Neural cell (in vitro differentiated cells): ENCODE results near the gene PBX3. TPM values are rescaled to one million over a fixed set of nuclear protein-coding genes. Genes with fewer than 3 reads are reported as not detected.

ENCODE experiments used
- H2AFZ ChIP-seq: fragments of 200-600, 300-800 bp; sonication (generic), shearing (Covaris generic); 2 replicates; pipeline ENCODE4 v1.6.0; 2014; ENCODE audit warnings: low read depth, mild to moderate bottlenecking, antibody characterized with exemption, low read length, moderate library complexity
- H3F3A ChIP-seq: fragments of 200-600 bp; shearing (Covaris generic); 2 replicates; pipeline ENCODE4 v1.6.1; 2016; ENCODE audit warnings: mild to moderate bottlenecking, moderate library complexity, mixed read lengths, antibody characterized with exemption, low read length; ENCODE audit not compliant: insufficient read depth, poor library complexity, severe bottlenecking
- H3K27ac ChIP-seq: fragments of 200-600, 300-800 bp; sonication (generic), shearing (Covaris generic); 2 replicates; pipeline ENCODE4 v1.5.1; 2014; ENCODE audit warnings: mild to moderate bottlenecking, low read length, moderate library complexity
- H3K27me3 ChIP-seq: fragments of 300-800, 200-600 bp; sonication (generic), shearing (Covaris generic); 2 replicates; pipeline ENCODE4 v1.6.0; 2014; ENCODE audit warnings: mild to moderate bottlenecking, low read depth, low read length, moderate library complexity; ENCODE audit not compliant: insufficient read depth
- H3K36me3 ChIP-seq: fragments of 300-800, 200-600 bp; sonication (generic), shearing (Covaris generic); 2 replicates; pipeline ENCODE4 v1.5.1; 2014; ENCODE audit warnings: mild to moderate bottlenecking, antibody characterized with exemption, low read length, moderate library complexity; ENCODE audit not compliant: insufficient read depth
- H3K4me2 ChIP-seq: fragments of 300-800, 200-600 bp; sonication (generic), shearing (Covaris generic); 2 replicates; pipeline ENCODE4 v1.6.0; 2014; ENCODE audit warnings: mild to moderate bottlenecking, low read length
- H3K4me3 ChIP-seq: fragments of 300-800, 200-600 bp; sonication (generic), shearing (Covaris generic); 2 replicates; pipeline ENCODE4 v1.5.1; 2014; ENCODE audit warnings: mild to moderate bottlenecking, low read length, moderate library complexity
- H3K79me2 ChIP-seq: fragments of 200-600 bp; shearing (Covaris generic); replicated peaks from 2 replicates; pipeline ENCODE4 v1.6.0; 2014; ENCODE audit warnings: mild to moderate bottlenecking, low read length, moderate library complexity; ENCODE audit not compliant: insufficient read depth
- H3K9ac ChIP-seq: fragments of 300-800, 200-600 bp; sonication (generic), shearing (Covaris generic); 2 replicates; pipeline ENCODE4 v1.6.1; 2016; ENCODE audit warnings: mild to moderate bottlenecking, low read length, mixed read lengths
- H3K9me2 ChIP-seq: fragments of 200-600 bp; shearing (Covaris generic); 2 replicates; pipeline ENCODE4 v1.6.1; 2016; ENCODE audit warnings: mild to moderate bottlenecking, low read length, mixed read lengths; ENCODE audit not compliant: insufficient read depth
- H3K9me3 ChIP-seq: fragments of 200-600, 300-800 bp; sonication (generic), shearing (Covaris generic); 2 replicates; pipeline ENCODE4 v1.6.1; 2016; ENCODE audit warnings: mild to moderate bottlenecking, mixed run types, low read length, moderate library complexity, mixed read lengths
- H4K20me1 ChIP-seq: fragments of 200-600 bp; shearing (Covaris generic); 2 replicates; pipeline ENCODE4 v1.6.1; 2016; ENCODE audit warnings: mild to moderate bottlenecking, mixed run types; ENCODE audit not compliant: insufficient read depth
- EP300 ChIP-seq: fragments of 450-650 bp; conservative IDR thresholded peaks from 2 replicates; pipeline ENCODE4 v1.6.1; 2014; ENCODE audit warnings: antibody characterized with exemption, mild to moderate bottlenecking, moderate library complexity; ENCODE audit not compliant: poor library complexity, severe bottlenecking
- EZH2 ChIP-seq: fragments of 200-600, 300-800 bp; shearing (Covaris generic), sonication (generic); IDR thresholded peaks from 2 replicates; pipeline ENCODE4 v1.6.1; 2014; ENCODE audit warnings: antibody characterized with exemption, low read length, borderline replicate concordance, mild to moderate bottlenecking; ENCODE audit not compliant: insufficient read depth, poor library complexity, severe bottlenecking
- MXI1 ChIP-seq: fragments of 450-650 bp; conservative IDR thresholded peaks from 2 replicates; pipeline ENCODE4 v1.6.1; 2014; ENCODE audit warnings: antibody characterized with exemption, mild to moderate bottlenecking; ENCODE audit not compliant: poor library complexity, severe bottlenecking
- POLR2AphosphoS5 ChIP-seq: IDR thresholded peaks from 2 replicates; pipeline ENCODE4 v1.6.1; 2012
- RAD21 ChIP-seq: fragments of 450-650 bp; conservative IDR thresholded peaks from 2 replicates; pipeline ENCODE4 v1.6.1; 2014; ENCODE audit warnings: antibody characterized with exemption, mild to moderate bottlenecking, moderate library complexity
- SMC3 ChIP-seq: fragments of 450-650 bp; conservative IDR thresholded peaks from 2 replicates; pipeline ENCODE4 v1.6.1; 2014; ENCODE audit warnings: antibody characterized with exemption, mild to moderate bottlenecking, moderate library complexity; ENCODE audit not compliant: poor library complexity
- TAF1 ChIP-seq: IDR thresholded peaks from 2 replicates; pipeline ENCODE4 v1.6.1; 2012; ENCODE audit warnings: low read depth
- polyA plus RNA-seq: library from polyadenylated mRNA; depleted of rRNA; stranded (reverse); fragments of >200 nt; gene quantifications from 2 replicates; pipeline ENCODE4 v1.2.3, GENCODE V29; 2014
- TF ChIP-seq, protein P1 (sequence below): IDR thresholded peaks from 2 replicates; pipeline ENCODE4 v1.6.1; 2012; ENCODE audit warnings: borderline replicate concordance
- TF ChIP-seq, protein P2 (sequence below): fragments of 450-650 bp; IDR thresholded peaks from 2 replicates; pipeline ENCODE4 v1.5.1; 2014; ENCODE audit warnings: antibody characterized with exemption, mild to moderate bottlenecking, moderate library complexity; ENCODE audit not compliant: poor library complexity, severe bottlenecking

The PBX3 gene
- polyA plus RNA-seq, 1 donor from 2014 or later, result 398 TPM

DNA sequence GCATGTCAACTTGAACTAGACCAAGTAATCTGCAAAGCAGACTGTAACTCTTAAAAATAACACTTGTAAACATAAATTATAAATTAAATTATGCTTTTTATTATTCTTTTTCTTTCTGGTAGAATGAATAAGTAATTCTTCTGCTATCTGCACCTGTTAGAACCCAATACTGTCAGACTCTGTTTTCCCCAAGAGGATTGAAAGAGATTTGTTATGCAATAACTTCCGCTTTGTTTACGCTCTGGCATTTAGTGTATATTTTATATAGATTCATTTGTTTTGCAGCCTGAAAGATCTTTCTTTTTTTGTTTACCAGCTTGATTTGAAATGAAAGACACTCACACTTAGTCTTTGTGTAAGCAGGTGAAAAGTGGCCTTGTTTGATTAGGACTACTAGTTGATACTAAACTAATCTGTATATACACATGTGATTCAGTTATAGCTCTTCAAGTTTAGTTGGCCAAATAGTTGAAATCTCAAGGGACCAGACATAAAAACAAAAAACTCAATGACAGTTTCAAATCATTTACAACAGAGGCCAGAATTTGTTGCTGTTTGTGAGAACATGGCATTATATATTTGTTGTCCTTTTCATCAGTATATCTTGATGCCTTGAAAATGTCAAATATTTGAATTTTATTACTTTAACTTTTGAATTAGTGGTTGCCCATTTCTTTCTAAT, 155.8 kb downstream of the PBX3 start:
- Histone ChIP-seq H3K79me2 (peaks cover 97% of the 10 kb centered on the region), H2AFZ (no peak overlapping the region), H4K20me1 (no peaks in the 10 kb centered on the region), H3K9ac (no peak overlapping the region), H3K4me2 (peak overlapping the region; percentile 5), H3K27ac (peak overlapping the region; percentile 9), H3K36me3 (no peaks in the 10 kb centered on the region), H3F3A (peaks cover 4% of the 10 kb centered on the region), H3K9me3 (no peaks in the 10 kb centered on the region), H3K9me2 (no peaks in the 10 kb centered on the region), H3K4me3 (no peak overlapping the region), H3K27me3 (no peaks in the 10 kb centered on the region)
- TF ChIP-seq EP300 (no peak), SMC3 (no peak), TAF1 (no peak), POLR2AphosphoS5 (no peak), MXI1 (no peak), RAD21 (no peak)
- TF ChIP-seq, protein P1, sequence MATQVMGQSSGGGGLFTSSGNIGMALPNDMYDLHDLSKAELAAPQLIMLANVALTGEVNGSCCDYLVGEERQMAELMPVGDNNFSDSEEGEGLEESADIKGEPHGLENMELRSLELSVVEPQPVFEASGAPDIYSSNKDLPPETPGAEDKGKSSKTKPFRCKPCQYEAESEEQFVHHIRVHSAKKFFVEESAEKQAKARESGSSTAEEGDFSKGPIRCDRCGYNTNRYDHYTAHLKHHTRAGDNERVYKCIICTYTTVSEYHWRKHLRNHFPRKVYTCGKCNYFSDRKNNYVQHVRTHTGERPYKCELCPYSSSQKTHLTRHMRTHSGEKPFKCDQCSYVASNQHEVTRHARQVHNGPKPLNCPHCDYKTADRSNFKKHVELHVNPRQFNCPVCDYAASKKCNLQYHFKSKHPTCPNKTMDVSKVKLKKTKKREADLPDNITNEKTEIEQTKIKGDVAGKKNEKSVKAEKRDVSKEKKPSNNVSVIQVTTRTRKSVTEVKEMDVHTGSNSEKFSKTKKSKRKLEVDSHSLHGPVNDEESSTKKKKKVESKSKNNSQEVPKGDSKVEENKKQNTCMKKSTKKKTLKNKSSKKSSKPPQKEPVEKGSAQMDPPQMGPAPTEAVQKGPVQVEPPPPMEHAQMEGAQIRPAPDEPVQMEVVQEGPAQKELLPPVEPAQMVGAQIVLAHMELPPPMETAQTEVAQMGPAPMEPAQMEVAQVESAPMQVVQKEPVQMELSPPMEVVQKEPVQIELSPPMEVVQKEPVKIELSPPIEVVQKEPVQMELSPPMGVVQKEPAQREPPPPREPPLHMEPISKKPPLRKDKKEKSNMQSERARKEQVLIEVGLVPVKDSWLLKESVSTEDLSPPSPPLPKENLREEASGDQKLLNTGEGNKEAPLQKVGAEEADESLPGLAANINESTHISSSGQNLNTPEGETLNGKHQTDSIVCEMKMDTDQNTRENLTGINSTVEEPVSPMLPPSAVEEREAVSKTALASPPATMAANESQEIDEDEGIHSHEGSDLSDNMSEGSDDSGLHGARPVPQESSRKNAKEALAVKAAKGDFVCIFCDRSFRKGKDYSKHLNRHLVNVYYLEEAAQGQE, result no peak

DNA sequence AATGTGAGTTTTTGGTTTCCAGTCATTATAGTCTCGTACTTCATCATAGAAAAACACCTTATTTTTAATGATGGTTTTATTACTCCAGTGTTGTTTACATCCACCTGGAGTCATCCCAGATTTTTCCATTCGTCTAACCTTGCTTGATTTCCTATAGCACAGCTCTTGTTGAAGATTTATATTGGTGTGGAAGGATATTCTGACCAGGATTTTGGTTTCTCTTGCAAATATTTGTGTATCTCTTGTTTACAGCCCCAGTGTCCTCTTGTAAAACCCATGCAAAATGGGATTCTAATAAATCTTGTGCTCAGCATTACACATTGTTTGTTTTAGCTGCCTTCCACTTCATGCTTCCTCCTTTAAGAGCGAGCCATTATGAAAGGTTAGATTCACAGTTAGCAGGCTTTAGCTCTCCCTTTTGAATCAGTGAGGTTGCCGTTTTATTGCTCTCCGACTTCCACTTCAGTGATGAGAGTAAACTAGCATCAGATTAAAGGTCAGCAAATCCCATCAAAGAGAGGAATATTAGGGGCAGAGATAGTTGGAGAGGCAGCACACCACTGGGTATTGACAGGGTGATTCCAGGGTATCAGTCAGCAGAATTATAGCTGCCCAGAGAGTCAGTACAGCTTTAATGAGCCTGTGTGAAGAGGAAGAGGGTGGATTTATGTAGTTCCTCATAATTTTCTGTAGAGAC, 157.1 kb downstream of the PBX3 start:
- no peak overlapping the region for H2AFZ ChIP-seq
- TF ChIP-seq TAF1 (no peak), EZH2 (no peak), MXI1 (no peak), EP300 (no peak), SMC3 (no peak), POLR2AphosphoS5 (no peak), RAD21 (no peak)
- TF ChIP-seq, protein P2, sequence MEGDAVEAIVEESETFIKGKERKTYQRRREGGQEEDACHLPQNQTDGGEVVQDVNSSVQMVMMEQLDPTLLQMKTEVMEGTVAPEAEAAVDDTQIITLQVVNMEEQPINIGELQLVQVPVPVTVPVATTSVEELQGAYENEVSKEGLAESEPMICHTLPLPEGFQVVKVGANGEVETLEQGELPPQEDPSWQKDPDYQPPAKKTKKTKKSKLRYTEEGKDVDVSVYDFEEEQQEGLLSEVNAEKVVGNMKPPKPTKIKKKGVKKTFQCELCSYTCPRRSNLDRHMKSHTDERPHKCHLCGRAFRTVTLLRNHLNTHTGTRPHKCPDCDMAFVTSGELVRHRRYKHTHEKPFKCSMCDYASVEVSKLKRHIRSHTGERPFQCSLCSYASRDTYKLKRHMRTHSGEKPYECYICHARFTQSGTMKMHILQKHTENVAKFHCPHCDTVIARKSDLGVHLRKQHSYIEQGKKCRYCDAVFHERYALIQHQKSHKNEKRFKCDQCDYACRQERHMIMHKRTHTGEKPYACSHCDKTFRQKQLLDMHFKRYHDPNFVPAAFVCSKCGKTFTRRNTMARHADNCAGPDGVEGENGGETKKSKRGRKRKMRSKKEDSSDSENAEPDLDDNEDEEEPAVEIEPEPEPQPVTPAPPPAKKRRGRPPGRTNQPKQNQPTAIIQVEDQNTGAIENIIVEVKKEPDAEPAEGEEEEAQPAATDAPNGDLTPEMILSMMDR, result no peak
- TF ChIP-seq, protein P1, result no peak
- H3K27ac ChIP-seq, result peak overlapping the region; percentile 42
- peak overlapping the region; percentile 39 for H3K4me2 ChIP-seq
- H3K27me3 ChIP-seq, result no peaks in the 10 kb centered on the region
- no peaks in the 10 kb centered on the region for H3K36me3 ChIP-seq
- H3K4me3 ChIP-seq, result peak overlapping the region; percentile 34
- peak overlapping the region; percentile 30 for H3K9ac ChIP-seq
- no peaks in the 10 kb centered on the region for H4K20me1 ChIP-seq
- peaks cover 100% of the 10 kb centered on the region for H3K79me2 ChIP-seq
- no peaks in the 10 kb centered on the region for H3K9me2 ChIP-seq
- H3K9me3 ChIP-seq, result no peaks in the 10 kb centered on the region
- peaks cover 9% of the 10 kb centered on the region for H3F3A ChIP-seq
